Suprapubic skin (tissue), 3 donors: ENCODE data around the gene ATP1A3.

ENCODE experiments used
- POLR2A ChIP-seq, 2 donors: fragments of 450-650 bp; IDR thresholded peaks; one replicate each; pipeline ENCODE4 v1.6.1; 2017; ENCODE audit warnings: antibody characterized with exemption in 2 of 2, mild to moderate bottlenecking in 2 of 2, moderate library complexity in 2 of 2
- TF ChIP-seq, protein P1 (sequence below), 2 donors: fragments of 200-600 bp in 1 of 2; fragments of 450-650 bp in 1 of 2; sonication (generic) in 1 of 2; IDR thresholded peaks; one replicate each; pipeline ENCODE4 v1.5.1; 2016 to 2019; ENCODE audit warnings: antibody characterized with exemption in 2 of 2, mild to moderate bottlenecking in 1 of 2, moderate library complexity in 1 of 2

DNA sequence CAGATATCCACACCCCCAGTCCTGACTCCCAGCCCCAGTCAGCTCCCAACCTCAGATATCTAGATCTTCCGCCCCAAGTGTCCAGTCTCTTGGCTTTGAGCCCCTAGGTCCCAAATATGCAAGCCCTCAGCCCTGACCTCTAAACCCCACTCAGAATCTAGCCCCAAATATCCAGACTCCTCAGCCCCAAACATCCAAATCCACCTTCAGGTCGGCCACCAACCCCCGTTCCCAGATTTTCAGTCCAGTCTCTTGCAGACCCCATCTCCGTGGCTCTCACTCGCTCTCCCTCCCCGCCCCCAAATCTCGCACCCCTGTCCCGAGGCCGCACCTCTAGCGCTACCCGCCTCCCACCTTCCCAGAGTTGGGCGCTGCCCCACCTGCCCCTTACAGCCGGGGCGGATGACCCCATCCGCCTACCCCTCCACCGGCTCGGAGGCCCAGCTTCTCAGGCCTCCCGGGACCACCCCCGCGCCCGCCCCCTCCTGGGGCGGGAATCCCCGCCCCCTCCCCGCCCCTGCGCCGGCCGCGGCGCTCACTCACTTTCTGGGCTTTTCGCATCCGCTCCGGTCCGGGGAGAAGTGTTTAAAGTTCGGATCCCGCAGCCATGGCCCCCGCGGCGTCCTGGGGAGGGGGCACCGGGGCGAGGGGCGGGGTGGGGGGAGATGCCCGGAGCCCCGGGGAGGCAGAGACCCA lies 66.4 kb downstream of the ATP1A3 start:
- TF ChIP-seq, protein P1, sequence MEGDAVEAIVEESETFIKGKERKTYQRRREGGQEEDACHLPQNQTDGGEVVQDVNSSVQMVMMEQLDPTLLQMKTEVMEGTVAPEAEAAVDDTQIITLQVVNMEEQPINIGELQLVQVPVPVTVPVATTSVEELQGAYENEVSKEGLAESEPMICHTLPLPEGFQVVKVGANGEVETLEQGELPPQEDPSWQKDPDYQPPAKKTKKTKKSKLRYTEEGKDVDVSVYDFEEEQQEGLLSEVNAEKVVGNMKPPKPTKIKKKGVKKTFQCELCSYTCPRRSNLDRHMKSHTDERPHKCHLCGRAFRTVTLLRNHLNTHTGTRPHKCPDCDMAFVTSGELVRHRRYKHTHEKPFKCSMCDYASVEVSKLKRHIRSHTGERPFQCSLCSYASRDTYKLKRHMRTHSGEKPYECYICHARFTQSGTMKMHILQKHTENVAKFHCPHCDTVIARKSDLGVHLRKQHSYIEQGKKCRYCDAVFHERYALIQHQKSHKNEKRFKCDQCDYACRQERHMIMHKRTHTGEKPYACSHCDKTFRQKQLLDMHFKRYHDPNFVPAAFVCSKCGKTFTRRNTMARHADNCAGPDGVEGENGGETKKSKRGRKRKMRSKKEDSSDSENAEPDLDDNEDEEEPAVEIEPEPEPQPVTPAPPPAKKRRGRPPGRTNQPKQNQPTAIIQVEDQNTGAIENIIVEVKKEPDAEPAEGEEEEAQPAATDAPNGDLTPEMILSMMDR (IDR thresholded peaks at IDR 0.05): no peak
- TF ChIP-seq POLR2A (IDR thresholded peaks at IDR 0.05): no peak
